EL (cell line): ENCODE data around the gene SLC7A7.
"Not testable (repeated sequence)": the region's sequence is repeated elsewhere in the genome, so short reads cannot be mapped to it uniquely, and the experiment has no call there.

Experiments used
- DNase-seq: peaks from one replicate; pipeline ENCODE4 v3.0.0-alpha.2; 2016

The SLC7A7 gene

GRCh38 chr14:22786685-22787084 is 28.6 kb downstream of the SLC7A7 start:
- no peak for DNase-seq

- DNase-seq: peak; percentile 50
These were observed 33.8 kb downstream of the SLC7A7 start for GRCh38 chr14:22781301-22781991.

- no peak for DNase-seq
These were observed 34.3 kb downstream of the SLC7A7 start for GRCh38 chr14:22780941-22781300.

- no peak for DNase-seq
These were observed 35.0 kb downstream of the SLC7A7 start for GRCh38 chr14:22780105-22780679.

- no peak for DNase-seq
These were observed 37.2 kb downstream of the SLC7A7 start for GRCh38 chr14:22778084-22778483.

- DNase-seq: not testable (repeated sequence)
These were observed 38.4 kb downstream of the SLC7A7 start for GRCh38 chr14:22776849-22777248.

- no peak for DNase-seq
These were observed 39.0 kb downstream of the SLC7A7 start for GRCh38 chr14:22776215-22776614.

GRCh38 chr14:22774011-22774706 is 41.1 kb downstream of the SLC7A7 start:
- DNase-seq: no peak

- DNase-seq: no peak
These were observed 41.8 kb downstream of the SLC7A7 start for GRCh38 chr14:22773162-22774010.

GRCh38 chr14:22772725-22773124 is 42.5 kb downstream of the SLC7A7 start:
- DNase-seq: no peak

GRCh38 chr14:22770481-22771187 is 44.6 kb downstream of the SLC7A7 start:
- DNase-seq: no peak

- DNase-seq: no peak
These were observed 45.9 kb downstream of the SLC7A7 start for GRCh38 chr14:22769369-22769768.

- DNase-seq: no peak
These were observed 46.3 kb downstream of the SLC7A7 start for GRCh38 chr14:22768947-22769346.

- no peak for DNase-seq
These were observed 48.0 kb downstream of the SLC7A7 start for GRCh38 chr14:22767323-22767589.

GRCh38 chr14:22766457-22767322 is 48.5 kb downstream of the SLC7A7 start, which contains the start of gene OXA1L:
Gene OXA1L (plus strand): TSS chr14:22766688. CDS start chr14:22766702, 14 bp downstream.
- DNase-seq: peak; percentile 99

- no peak for DNase-seq
These were observed 50.9 kb downstream of the SLC7A7 start for GRCh38 chr14:22764382-22764781.

GRCh38 chr14:22761734-22762133 is 53.5 kb downstream of the SLC7A7 start:
- no peak for DNase-seq

GRCh38 chr14:22757972-22758650 is 57.1 kb downstream of the SLC7A7 start:
- not testable (repeated sequence) for DNase-seq

- no peak for DNase-seq
These were observed 61.6 kb downstream of the SLC7A7 start for GRCh38 chr14:22753586-22753985.

- DNase-seq: no peak
These were observed 62.8 kb downstream of the SLC7A7 start for GRCh38 chr14:22752422-22752821.

- no peak for DNase-seq
These were observed 66.6 kb downstream of the SLC7A7 start for GRCh38 chr14:22748631-22749068.
